Fibroblast of villous mesenchyme (primary cell): ENCODE results near the gene DOCK9. TPM values are rescaled to one million over a fixed set of nuclear protein-coding genes. Genes with fewer than 3 reads are reported as not detected.

Experiments used
- DNase-seq: peaks from one replicate; pipeline ENCODE4 v3.0.0-alpha.2; 2010; ENCODE audit warnings: low read depth
- H3K4me3 ChIP-seq: 2 replicates; pipeline ENCODE4 v1.5.1; 2011; ENCODE audit warnings: low read depth, mild to moderate bottlenecking, low read length
- total RNA-seq: library from RNA; depleted of rRNA; stranded (reverse); fragments of >200 nt; gene quantifications from 2 replicates; pipeline ENCODE4 v1.2.3, GENCODE V29; 2012
- TF ChIP-seq, protein P1 (sequence below): IDR thresholded peaks from 2 replicates; pipeline ENCODE4 v1.5.1; 2012; ENCODE audit warnings: low read depth, mild to moderate bottlenecking, low read length; ENCODE audit not compliant: insufficient read depth

The DOCK9 gene, protein sequence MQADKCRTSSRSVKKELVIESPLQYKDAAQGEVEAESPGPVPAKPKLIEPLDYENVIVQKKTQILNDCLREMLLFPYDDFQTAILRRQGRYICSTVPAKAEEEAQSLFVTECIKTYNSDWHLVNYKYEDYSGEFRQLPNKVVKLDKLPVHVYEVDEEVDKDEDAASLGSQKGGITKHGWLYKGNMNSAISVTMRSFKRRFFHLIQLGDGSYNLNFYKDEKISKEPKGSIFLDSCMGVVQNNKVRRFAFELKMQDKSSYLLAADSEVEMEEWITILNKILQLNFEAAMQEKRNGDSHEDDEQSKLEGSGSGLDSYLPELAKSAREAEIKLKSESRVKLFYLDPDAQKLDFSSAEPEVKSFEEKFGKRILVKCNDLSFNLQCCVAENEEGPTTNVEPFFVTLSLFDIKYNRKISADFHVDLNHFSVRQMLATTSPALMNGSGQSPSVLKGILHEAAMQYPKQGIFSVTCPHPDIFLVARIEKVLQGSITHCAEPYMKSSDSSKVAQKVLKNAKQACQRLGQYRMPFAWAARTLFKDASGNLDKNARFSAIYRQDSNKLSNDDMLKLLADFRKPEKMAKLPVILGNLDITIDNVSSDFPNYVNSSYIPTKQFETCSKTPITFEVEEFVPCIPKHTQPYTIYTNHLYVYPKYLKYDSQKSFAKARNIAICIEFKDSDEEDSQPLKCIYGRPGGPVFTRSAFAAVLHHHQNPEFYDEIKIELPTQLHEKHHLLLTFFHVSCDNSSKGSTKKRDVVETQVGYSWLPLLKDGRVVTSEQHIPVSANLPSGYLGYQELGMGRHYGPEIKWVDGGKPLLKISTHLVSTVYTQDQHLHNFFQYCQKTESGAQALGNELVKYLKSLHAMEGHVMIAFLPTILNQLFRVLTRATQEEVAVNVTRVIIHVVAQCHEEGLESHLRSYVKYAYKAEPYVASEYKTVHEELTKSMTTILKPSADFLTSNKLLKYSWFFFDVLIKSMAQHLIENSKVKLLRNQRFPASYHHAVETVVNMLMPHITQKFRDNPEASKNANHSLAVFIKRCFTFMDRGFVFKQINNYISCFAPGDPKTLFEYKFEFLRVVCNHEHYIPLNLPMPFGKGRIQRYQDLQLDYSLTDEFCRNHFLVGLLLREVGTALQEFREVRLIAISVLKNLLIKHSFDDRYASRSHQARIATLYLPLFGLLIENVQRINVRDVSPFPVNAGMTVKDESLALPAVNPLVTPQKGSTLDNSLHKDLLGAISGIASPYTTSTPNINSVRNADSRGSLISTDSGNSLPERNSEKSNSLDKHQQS (N-terminal part only)
- 14.7 and 22.2 TPM in 2 replicates for total RNA-seq

DNA sequence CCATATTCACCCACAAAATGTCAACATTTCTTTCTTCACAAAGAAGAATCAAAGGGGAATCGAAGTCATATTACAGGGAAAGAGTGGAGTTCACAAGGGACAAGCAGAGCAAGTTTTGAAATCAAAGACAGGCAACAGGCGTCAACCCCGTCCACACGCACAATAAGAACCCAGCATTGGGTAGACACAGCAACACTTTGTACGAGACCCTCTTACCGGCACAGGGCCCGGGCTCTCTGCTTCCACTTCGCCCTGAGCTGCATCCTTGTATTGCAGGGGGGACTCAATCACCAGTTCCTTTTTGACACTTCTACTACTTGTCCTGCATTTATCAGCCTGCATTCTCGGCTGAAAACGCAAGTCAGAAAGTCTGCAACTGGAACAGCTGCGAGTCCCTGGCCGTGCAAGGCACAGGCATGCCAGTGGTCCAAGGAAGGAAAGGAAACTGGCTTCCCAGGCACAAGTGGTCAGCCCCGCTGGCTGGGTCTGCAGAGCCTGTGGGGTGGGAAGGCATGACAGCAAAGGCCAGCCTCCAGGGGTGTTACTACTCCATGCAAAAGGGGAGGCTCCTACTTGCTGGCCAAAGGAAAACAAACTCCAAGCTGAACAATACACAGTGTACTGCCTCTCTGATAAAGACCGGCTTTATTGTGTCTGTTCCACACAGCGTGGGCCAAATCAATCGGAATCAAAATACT lies at the start of gene DOCK9:
DOCK9 (minus strand) TSS at position 497 of the 698 bp plus-strand sequence; CDS start at position 342, 155 bp downstream.
- peak; percentile 79 for DNase-seq
- peak within 1 kb of the TSS; percentile 64 for H3K4me3 ChIP-seq
- TF ChIP-seq, protein P1, sequence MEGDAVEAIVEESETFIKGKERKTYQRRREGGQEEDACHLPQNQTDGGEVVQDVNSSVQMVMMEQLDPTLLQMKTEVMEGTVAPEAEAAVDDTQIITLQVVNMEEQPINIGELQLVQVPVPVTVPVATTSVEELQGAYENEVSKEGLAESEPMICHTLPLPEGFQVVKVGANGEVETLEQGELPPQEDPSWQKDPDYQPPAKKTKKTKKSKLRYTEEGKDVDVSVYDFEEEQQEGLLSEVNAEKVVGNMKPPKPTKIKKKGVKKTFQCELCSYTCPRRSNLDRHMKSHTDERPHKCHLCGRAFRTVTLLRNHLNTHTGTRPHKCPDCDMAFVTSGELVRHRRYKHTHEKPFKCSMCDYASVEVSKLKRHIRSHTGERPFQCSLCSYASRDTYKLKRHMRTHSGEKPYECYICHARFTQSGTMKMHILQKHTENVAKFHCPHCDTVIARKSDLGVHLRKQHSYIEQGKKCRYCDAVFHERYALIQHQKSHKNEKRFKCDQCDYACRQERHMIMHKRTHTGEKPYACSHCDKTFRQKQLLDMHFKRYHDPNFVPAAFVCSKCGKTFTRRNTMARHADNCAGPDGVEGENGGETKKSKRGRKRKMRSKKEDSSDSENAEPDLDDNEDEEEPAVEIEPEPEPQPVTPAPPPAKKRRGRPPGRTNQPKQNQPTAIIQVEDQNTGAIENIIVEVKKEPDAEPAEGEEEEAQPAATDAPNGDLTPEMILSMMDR, result no peak

DNA sequence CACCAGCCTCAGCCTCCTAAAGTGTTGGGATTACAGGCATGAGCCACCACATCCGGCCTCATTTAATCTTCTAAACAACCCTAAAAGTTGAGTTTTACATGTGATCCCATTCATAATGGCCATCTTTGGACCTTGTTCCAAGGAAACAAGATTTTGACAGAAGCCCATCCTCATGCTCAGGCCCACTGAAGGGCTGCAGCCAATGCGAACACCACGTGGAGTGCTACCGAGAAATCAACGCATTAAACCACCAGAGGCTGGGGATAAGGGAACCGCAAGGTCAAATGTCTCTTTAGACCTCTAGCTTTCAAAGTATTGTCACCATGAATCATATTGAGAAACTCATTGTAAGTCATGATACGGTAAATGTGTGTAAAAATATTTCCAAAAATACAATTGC lies 49.4 kb upstream of the DOCK9 start:
- no peak overlapping the region for H3K4me3 ChIP-seq
- no peak for DNase-seq
- TF ChIP-seq, protein P1, result no peak

DNA sequence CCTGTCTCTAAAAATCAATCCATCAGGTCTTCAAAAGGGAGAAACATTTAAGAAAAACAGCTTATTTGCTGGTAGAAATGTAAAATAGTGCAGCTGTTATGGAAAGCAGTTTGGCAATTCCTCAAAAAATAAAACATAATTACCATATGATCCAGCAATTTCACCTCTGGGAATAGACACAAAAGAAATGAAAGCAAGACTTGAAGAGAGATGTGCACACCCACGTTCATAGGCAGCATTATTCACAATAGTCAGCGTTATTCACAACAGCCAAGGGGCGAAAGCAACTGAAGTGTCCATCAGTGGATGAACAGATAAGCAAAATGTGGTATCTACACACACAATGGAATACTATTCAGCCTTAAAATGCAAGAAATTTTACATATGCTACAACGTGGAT lies 45.1 kb upstream of the DOCK9 start:
- TF ChIP-seq, protein P1, result no peak
- H3K4me3 ChIP-seq, result no peak overlapping the region
- DNase-seq, result no peak

DNA sequence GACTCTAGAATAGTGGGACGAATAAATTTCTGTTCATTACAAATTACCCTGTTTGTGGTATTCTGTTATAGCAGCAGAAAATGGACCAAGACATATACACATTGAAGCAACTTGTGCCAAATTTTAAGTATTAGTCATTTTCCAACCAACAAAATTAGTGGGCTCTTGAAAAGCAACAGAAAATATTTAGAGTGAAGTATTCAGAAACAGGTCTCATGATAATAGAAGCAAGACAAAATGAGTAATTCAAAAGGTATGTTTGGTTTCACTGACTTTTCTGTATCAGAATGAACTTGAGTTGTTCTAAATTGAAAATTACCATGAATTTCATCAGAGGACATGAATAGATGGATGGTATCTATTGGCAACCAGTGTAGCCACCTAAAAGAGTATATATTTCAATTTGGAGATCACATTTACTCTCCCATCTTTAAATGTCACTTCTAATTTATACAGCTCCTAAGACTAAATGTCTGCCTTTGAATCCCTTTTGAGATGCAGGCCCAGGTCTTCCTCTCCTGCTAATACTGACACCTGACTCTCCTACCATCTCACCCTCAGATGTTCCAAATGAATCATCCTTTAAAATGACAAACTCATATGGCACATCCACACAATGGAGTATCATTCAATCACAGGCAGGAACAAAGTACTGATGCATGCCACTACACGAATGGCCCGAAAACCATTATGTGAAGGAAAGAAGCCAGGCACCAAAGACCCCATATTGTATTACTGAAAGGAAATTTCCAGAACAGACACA lies 40.7 kb upstream of the DOCK9 start:
- peak; percentile 47 for DNase-seq
- TF ChIP-seq, protein P1, result no peak
- H3K4me3 ChIP-seq, result no peak overlapping the region

DNA sequence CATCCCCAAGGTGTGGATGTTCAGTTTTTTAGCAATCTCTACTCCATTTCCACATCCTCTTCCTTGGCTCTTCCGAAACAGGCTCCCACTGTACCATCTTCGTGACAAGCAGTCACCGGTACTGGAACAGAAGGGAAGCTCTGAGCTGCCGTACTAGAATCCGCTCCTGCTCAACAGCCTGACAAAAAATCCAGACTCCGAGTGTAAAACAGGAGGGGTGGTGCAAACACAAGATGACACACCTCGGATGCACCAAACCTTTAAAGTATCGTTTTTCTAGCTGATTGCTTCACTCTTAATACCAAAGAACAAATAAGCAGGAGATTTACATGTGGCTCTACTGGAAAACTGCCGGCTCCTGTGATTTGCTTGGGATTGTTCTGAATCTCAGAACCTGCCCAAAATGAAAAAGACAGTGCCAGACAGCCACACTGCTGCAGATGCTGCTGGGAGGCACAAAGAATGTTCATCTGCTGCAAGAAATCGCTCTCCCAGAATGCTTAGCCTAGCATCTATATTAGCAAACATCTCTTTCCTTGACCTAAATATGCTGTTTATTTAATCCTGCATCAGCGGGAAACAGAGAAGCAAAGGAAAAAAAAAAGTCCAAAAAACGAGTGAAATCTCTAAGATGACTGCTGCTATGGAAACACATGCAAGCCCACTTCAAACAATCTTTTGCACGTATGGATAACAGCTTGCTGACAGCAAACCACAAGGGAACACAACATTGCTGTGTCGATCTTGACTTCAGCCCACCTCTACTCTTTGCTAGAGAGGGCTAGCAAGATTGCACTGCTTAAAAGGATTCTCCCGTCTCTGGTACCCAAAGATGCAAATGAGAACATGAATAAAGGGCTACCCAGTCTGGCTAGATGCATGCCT lies 38.0 kb upstream of the DOCK9 start:
- TF ChIP-seq, protein P1, result no peak
- no peak overlapping the region for H3K4me3 ChIP-seq
- DNase-seq, result no peak
